HG03460 (cell line): Measurements from ENCODE around the gene MAML3.
"Not testable (repeated sequence)": the region's sequence is repeated elsewhere in the genome, so short reads cannot be mapped to it uniquely, and the experiment has no call there.

ENCODE experiments used
- ATAC-seq: cut with Tn5 transposase; IDR thresholded peaks from one replicate; pipeline ENCODE4 v1.9.1; 2021; ENCODE audit not compliant: unreplicated experiment

MAML3 gene

DNA sequence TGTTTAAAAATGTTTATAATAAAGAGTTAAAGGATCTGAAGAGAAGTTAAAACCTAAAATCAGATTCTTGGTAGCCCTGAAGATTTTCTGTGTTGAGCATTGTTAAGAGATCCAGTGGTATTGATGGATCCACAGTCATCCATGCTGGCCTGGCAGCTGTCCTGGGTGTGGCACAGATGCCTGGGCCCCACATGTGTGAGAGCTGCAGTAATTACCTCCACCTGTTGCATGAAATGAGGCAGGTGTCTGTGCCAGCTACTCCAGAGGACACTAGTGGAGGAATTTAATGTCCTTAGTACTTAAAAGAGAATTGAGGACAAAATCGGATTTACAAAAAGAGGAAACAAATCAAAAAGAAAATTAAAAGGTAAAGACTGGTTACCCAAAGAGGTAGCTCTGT lies 444.3 kb downstream of the MAML3 start:
- no peak for ATAC-seq

DNA sequence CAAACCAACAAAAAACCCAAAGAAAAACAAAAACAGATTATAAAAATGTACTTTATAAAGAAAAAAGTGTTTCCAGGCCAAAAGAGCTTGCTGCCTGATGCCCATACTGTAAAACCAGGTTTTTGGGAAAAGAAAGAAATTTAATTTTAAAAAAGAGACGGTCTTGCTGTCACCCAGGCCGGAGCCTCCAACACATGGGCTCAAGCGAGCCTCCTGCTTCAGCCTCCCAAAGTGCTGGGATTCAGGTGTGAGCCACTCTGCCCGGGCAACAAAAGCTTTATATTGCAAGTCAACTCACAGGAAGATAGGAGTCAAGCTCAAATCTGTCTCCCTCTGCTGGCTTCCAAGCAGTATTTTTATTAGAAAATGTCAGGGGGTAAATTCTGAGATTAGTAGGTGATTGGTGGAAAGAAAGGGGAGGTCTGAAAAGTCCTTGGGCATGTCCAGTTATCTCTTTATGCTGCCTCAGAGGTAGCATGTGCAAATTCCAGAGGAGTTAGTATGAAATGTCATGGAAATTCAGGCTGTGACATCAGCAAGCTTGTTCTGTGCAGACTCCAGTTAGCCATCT lies 449.0 kb downstream of the MAML3 start:
- ATAC-seq, result no peak

DNA sequence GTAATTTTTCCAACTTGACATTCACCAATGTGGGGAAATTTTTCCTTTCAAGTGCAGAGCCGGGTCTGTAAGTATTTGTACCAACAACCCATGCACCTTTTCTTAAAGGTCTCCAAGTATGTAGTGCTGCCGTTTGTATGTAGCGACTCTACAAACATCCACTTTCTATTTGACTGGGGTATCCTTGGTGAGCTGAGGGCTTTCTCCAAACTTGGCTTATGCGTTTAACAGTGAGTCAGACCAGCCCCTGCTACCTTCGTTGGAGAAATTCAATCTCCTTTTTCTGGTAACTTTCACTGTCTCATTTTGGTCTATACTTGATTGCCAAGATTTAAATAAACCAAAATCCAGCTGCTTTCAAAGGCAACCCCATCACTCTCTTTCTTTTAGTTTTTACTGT lies 453.4 kb downstream of the MAML3 start:
- ATAC-seq, result no peak

DNA sequence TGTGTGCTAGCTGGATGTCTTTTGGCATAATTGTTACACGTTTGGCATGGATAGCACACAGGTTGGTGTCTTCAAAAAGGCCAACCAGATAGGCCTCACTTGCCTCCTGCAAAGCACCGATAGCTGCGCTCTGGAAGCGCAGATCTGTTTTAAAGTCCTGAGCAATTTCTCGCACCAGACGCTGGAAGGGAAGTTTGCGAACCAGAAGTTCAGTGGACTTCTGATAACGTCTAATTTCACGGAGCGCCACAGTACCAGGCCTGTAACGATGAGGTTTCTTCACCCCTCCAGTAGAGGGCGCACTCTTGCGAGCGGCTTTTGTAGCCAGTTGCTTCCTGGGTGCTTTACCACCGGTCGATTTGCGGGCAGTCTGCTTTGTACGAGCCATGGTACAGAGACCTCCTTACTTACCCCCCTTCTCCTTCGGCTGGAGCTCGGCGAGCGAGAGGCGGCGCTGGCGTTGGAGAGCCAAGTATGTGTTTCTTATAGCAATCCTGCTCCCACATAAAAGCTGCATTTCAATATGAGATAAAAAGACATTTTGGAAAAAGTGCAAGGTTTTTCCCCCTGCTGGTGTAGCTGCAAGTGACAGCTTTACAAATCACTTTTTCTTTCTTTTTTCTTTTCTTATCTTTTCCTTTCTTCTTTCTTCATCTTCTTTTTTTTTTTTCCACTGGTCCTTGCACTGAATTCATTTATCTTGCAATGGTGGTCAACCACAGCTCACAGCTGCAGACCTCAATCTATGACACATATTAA lies 455.6 kb downstream of the MAML3 start:
- ATAC-seq, result not testable (repeated sequence)

DNA sequence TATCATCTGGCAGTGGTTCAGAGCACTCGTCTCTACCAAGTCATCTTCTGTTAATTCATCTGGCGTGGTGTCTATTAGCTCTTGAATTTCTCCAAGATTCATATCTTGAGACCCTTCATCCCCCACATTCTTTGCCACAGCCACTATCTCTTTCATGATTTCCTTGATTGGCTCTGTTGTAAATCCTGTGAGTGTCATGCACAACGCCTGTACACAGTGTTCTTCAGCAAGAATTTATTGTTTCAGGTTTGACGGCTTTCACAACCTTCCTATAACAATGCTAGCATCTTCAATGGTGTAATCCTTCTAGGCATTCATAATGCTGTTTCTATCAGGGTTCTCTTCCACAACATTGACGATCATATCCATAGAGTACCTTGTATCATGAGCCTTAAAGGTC lies 457.5 kb downstream of the MAML3 start:
- no peak for ATAC-seq

DNA sequence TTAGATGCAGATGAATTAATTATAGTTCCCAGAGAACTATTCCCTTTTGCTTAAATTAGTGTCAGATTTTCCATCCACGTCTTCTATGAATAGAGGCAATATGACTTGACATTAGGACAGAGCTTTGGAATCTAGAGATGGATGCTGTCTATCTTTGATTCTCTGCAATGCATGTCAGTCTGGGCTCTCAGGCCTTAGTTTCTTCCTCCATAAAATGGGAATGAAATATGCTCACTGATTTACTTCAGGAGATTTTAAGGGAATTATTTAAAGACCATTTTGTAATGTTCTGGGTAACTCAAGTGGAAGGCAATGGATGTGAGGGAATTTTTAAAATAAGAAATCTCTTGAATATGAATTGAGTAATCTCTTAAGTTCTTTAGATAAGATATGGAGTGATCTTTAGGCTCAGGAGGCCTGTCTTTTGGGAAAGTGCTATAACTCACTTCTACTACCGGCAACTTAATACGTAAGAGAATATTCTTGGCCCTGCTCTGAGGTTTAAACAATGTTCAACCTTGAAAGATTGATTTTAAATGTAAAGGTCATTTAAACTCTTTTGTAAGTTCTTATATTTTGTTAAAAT lies 459.4 kb downstream of the MAML3 start:
- ATAC-seq, result no peak

DNA sequence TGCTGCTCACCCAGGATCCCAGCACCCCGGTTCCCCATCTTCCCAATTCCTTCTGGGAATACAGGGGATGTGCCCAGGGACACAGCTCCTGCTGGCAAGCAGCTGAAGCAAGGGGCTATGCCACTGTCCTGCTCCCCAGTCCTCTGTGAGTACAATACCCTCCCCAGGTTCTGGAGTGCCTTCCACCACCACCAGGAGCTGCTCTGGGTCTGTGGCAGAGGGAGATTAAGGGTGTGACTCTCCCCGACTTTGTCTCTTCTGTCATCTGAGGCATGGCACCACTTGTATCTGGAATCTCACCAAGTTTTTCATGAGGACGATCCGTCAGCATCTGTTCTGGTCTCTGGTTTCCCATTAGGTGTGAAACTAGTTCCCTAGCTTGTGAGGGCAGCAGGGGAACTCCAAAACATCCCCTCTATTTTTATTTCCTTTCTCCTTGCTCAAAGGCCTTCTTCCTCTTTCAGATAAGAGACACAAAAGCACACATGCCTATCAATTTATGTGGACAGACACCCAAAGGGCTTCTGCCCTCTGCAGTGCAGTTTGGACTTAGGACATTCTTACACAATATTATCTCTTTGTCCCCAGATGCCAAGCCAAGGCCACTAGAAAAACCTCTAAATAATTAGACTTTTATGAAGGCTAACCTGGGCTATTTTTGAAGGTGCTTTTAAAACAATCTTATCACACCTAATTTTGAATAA lies 461.5 kb downstream of the MAML3 start:
- ATAC-seq, result peak; percentile 67

DNA sequence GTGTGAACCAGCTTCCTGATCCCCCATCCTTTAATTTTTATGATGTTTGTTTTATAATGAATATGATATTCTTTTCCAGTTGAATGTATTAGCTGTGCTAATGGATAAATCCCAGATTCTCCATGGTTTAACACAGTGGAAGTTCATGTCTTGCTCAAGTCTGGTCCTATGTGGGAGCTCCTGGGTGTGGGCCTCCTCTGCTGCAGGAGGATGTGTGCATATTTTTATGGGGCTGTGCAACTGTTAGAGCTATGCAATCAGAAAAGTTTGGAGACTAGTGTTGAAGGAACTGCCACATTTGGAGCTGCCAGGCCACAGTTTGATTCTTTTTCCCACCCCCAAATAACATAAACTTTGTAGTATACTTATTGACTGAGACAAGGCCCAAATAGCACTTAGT lies 463.6 kb downstream of the MAML3 start:
- ATAC-seq, result no peak

DNA sequence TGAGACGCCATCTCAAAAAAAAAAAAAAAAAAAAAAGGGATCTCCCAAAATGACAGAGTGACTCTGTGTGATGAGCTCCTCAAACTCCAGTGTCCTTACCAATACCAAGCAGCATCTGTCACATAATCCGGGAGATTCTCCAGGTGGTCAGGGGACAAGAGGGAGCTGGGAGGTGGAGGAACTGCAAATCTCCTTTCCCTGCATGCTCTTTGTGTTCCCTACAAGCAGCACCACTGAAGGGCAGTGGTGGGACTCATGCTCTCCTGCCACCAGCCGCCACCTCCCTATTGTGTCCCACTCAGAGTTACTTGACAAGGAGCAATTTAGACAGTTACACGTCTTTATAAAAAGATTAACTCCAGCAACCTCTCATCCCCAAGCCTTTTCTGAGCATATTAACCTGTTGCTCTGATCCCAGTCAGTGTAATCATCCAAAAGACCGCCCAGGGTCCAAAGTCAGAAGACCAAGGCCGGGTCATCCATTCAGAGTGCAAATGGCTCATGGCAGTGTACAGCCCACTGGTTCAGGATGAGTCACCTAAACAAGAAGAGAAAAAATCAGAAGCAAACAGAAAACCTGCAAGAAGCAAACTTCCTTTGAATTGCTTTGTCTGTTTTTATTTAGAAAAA lies 464.8 kb downstream of the MAML3 start:
- ATAC-seq, result no peak

DNA sequence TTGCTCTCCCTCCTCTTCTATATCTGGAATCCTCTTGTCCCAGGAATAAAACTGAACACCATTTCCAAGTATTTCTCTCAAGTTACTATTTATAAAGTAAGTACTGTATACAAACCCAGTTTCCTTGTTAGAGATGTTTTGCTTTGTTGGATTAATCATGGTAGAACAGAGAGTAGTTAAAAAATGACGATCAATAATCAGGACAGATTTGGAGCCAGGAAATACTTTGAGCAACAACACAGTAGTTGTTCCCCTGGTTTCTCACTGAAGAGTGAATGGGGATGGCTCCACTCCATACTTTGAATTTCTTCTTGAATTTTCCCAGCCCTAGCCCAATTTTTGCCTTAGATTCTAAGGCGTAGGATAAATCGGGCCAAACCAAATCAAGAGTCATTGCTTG lies 467.0 kb downstream of the MAML3 start:
- ATAC-seq, result no peak

DNA sequence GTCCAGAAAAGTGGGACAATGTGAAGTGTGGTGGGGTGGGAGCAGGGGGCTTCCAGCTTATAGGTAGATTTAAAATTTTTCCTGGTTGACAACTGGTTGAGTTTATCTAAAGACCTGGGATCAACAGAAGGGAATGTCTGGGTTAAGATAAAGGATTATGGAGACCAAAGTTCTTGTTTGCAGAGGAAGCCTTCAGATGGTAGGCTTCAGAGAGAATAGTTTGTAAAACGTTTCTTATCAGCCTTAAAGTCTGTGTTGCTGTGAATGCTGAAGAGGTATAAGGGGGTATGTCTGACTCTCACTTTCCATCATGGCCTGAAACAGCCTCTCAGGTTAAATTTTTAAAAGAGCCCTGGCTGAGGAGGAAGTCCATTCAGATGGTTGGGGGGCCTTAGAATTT lies 467.9 kb downstream of the MAML3 start:
- ATAC-seq, result no peak

DNA sequence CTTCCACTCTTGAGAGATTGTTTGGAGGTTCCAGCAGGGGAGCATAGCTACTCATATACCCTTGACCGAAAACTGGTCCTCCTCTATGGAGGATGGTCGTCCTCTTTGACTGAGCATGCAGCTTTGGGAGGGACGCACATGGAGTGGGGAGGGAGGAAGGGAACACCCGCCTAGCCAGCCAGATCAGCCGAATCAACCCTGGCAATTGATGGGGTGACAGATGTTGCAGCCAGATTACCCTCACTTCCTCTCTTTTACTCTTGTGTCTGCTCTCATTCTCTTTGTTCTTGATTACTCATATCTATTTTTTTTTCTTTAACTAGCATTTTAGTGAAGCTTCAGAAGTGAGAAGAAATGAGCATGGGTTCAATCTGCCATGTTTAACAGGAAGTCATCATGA lies 468.8 kb downstream of the MAML3 start:
- ATAC-seq, result no peak

DNA sequence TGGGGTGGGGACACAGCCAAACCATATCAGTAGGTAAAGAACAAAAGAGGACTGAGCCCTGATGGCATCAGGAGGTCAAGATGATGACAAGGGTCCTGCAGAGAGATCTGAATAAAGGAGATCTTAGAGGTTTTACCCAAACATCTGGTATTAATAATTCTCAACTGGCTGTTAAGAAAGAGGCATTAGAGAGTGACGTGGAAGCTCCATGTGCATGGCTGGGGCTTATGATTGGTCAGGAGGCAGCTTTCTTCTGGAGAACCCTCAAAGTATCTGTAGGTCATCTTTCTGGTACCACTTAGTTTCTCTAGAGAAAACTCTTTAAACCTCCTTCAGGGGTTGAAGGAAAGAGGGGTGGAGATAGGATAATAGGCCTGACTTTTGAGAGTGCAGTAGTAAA lies 469.6 kb downstream of the MAML3 start:
- no peak for ATAC-seq

DNA sequence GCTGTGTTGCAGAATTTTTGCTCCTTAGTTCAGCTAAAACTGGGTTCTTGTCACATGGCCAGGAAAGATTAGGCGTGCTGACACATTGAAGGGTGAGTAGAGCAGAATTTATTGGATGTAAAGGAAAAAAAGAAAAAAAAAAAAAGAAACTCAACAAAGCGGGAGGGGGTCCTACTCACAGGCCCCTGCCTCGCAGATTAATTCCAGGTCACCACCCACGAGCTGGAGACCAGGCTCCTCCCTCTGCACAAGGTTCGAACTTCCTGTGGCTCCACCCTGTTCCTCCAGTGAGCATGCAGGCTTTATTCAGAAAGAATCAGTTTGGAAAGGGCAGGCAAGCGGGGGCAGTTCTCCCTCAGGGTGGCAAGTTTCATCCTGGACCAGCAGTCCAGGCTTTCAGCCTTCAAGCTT lies 471.2 kb downstream of the MAML3 start:
- ATAC-seq, result no peak

DNA sequence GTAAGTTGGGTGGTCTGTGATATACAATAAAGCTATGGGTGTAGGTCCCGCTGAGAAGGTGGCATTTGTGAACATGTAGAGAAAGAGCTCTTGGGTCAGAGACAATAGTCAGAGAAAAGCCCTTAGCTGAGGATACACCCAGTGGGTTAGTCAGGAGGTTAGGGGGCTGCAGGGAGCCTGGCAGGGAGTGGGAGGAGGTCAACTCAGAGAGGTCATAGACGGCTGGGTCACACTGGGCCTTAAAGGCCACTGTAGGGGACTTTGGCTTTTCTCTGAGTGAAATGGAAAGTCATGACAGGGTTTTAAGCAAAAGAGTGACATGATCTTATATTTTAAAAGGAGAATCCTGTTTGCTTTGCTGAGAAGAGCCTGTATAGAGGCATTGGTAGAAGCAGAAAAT lies 471.7 kb downstream of the MAML3 start:
- no peak for ATAC-seq

DNA sequence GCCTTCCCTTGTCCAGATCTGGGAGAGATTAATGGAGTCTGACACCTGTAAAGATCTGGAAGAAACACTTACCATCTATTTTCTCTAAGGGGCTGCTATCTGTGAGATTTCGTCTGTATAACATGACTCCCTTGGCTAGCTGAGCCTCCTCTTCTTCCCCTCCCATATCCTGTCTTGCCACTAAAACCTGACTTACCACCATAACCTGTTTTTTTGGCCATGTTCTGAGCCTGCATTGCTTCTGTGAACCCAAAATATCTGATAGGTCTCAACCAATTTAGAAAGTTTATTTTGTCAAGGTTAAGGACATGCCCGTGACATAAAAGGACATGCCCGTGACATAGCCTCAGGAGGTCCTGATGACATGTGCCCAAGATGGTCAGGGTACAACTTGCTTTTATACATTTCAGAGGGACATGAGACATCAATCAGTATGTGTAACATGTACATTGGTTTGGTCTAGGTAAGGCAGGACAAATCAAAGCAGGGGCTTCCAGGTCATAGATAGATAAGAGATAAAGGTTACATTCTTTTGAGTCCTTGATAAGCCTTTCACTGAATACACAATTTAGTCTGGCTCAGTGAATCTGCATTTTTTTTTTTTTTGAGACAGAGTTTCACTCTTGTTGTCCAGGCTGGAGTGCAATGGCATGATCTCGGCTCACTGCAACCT lies 476.9 kb downstream of the MAML3 start:
- ATAC-seq, result no peak

DNA sequence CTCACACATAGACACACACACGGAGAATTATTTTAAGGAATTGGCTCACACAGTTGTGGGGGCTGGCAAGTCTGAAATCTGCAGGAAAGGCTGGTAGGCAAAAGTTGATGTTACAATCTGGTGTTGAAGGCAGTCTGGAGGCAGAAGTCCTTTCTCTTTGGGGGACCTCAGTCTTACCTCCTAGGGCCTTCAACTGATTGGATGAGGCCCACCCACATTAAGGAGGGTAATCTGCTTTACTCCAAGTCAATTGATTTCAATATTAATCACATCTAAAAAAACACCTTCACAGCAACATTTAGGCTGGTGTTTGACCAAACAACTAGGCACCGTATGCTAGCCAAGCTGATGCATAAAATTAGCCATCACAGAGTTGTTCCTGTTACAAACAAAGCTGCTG lies 477.6 kb downstream of the MAML3 start:
- no peak for ATAC-seq

DNA sequence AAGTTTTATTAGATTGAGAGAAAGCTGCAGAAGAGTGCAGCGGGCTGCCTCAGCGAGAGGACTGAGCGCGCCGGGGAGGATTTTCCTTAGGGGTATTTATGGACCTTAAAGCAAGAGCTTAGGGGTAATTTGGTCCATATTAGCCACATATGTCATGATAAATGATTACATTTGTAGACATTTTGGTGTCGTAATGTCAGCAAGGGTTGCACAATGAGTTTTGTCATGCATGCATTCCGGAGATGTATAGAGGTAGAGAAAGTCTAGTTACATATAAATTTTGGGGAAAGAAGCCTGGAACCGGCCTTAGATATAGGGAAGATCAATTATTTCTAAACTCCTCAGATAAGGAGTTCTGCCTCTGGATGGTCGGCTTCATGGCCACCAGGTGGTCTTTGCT lies 478.3 kb downstream of the MAML3 start:
- no peak for ATAC-seq

DNA sequence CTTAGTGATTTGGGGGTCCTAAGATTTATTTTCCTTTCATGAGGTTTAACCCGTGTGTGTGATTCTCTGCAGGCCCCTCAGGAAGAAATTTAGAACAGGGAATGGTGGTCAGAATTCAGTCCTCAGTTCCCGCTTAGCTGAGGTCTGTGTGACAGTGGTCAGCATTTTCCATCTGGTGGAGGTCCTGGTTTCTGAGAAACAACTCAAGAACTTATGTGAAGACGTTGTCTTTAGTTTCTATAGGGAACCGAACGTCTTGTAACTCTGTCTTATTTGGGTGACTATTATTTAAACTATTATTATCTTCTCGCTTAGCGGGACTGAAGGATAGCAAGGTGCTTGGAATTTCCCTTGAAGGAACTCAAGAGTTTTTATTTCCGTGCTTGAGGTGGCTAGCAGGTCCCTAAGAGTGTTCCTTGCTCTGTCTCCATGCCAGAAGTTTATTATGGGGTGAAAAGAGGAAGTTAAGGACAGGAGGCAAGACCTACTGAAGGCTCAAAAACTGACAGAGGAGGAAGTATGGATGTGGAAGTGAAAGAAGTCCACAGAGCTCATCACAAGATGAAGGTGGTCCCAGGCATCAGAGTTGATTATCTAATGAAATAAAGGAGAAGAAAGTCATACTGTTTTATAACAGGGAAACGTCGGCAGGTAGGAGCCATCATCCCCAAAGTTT lies 479.0 kb downstream of the MAML3 start:
- no peak for ATAC-seq

DNA sequence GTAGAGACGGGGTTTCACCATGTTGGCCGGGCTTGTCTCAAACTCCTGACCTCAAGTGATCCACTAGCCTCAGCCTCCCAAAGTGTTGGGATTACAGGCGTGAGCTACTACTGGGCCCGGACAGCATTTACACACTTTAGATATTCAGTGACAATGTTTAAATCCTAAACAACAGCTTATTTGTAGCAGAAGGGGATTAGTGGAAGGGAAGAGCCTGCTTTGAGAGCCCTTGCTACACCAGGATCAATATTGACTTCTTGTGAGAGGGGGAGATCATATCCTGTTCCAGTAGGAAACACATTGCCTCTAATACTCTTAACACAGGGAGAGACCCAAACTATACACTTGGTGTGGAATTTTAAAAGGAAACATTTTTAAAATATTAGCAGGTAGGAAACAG lies 481.3 kb downstream of the MAML3 start:
- ATAC-seq, result no peak
